ENCODE data around the gene USP20.

GRCh38 chr9:129880654-129881546, 45.6 kb downstream of the USP20 start:
- TF ChIP-seq CTCF (IDR thresholded peaks at IDR 0.05) (no peak), POLR2A (IDR thresholded peaks at IDR 0.05) (no peak)

Data from Peyer's patch (tissue), 4 donors.